Measurements from ENCODE around the gene BEX2.
"Not testable (repeated sequence)": the region's sequence is repeated elsewhere in the genome, so short reads cannot be mapped to it uniquely, and the experiment has no call there.

Gene BEX2

DNA sequence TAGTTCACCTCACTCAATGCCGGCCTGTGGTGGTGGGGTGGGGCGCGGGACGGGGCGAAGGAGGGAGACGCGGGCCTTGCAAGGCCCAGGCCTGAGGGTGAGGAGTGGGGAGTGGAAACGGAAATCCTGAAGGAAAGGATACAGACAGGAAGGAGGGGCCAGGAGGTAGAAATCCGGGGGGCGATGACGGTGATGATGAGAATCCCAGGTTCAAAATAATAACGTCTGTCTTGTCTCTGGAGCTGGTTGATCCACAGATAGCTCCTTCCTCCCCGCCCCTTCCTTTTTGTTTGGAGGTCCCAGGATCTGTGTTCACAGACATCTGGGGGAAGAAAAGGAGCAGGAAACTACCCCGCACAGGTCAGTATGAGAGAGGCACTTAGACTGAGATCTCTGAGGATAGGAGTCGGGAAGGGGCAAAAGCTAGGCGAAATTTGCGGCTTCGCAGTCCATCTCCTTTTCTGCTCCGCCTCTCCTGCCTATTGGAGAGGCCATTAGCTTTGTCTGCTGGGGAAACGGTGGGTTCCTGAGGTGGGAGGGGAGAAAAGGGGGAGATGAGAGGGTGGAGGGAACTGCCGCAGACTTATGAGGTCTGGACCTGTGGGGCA lies 20.0 kb upstream of the BEX2 start:
- no peaks in the 10 kb centered on the region for H3K27me3 ChIP-seq (ENCODE audit: control insufficient read depth, insufficient read depth, low read length, poor library complexity, severe bottlenecking)
- H3K4me3 ChIP-seq (ENCODE audit: insufficient read depth, low read depth, low read length): peak overlapping the region; percentile 39
- H3K4me1 ChIP-seq (ENCODE audit: control insufficient read depth, insufficient read depth, low read length): no peaks in the 10 kb centered on the region
- H3K9me3 ChIP-seq (ENCODE audit: control insufficient read depth, low read length): no peaks in the 10 kb centered on the region
- peak overlapping the region; percentile 16 for H3K27ac ChIP-seq (ENCODE audit: insufficient read depth, low read depth, low read length, poor library complexity, severe bottlenecking)
- WGBS, 2 experiments: 9 to 14% methylated on average over 21 of the region's 21 CpGs
- H3K36me3 ChIP-seq (ENCODE audit: control insufficient read depth, insufficient read depth, low read length): no peaks in the 10 kb centered on the region

DNA sequence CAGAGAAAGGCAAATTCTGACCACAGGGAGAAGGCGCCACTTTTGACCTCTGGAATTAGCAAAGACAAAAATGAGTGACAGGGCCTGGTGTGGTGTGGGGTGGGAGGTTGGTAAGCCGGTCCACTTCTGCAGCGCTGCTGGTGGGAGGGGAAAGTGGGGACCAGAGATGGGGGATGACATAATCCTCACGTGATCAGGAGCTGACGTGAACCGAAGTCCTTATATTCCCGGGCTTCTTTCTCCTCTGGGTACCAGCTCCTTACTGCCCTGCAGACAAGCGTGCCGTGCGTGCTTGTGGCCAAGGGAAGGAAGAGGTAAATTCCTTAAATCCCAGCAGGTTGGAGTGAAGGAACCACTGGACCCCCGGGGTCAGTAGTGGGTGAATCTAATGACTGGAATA lies 19.2 kb upstream of the BEX2 start, which contains the start of gene TCEAL7:
TCEAL7 (plus strand) TSS at position 249 of the 400 bp plus-strand sequence. CDS start 1,165 bp downstream, outside the sequence.
- no peaks in the 10 kb centered on the region for H3K36me3 ChIP-seq (ENCODE audit: control insufficient read depth, insufficient read depth, low read length)
- no peaks in the 10 kb centered on the region for H3K27me3 ChIP-seq (ENCODE audit: control insufficient read depth, insufficient read depth, low read length, poor library complexity, severe bottlenecking)
- peak within 1 kb of the TSS; percentile 39 for H3K4me3 ChIP-seq (ENCODE audit: insufficient read depth, low read depth, low read length)
- 34 to 37% methylated on average over 6 to 11 of the region's 11 CpGs for WGBS, 2 experiments
- no peaks in the 10 kb centered on the region for H3K4me1 ChIP-seq (ENCODE audit: control insufficient read depth, insufficient read depth, low read length)
- no peaks in the 10 kb centered on the region for H3K9me3 ChIP-seq (ENCODE audit: control insufficient read depth, low read length)
- peak within 1 kb of the TSS; percentile 16 for H3K27ac ChIP-seq (ENCODE audit: insufficient read depth, low read depth, low read length, poor library complexity, severe bottlenecking)

DNA sequence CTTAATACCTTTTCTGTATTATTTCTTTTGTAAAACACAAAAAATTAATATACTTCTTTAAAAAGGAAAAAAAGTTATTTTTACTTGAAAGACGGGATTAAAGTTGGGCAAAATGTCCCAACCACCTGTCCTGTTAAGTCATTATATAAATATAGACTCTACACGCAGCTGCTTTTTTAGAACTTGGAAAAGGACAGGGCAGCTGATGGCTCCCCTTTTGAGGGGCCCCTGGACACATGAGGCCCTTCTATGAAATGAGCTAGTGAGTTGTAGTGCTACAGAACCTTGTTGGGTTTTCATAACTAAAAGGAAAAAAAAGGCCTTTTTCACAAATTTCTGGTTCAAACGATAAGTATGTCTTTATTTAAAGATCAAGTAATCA lies 600 bp upstream of the BEX2 start:
- Histone ChIP-seq H3K4me1 (ENCODE audit: control insufficient read depth, insufficient read depth, low read length) (no peaks in the 10 kb centered on the region), H3K27ac (ENCODE audit: insufficient read depth, low read depth, low read length, poor library complexity, severe bottlenecking) (no peak overlapping the region), H3K9me3 (ENCODE audit: control insufficient read depth, low read length) (no peaks in the 10 kb centered on the region), H3K4me3 (ENCODE audit: insufficient read depth, low read depth, low read length) (no peak overlapping the region), H3K27me3 (ENCODE audit: control insufficient read depth, insufficient read depth, low read length, poor library complexity, severe bottlenecking) (no peaks in the 10 kb centered on the region), H3K36me3 (ENCODE audit: control insufficient read depth, insufficient read depth, low read length) (no peaks in the 10 kb centered on the region)
- WGBS, 2 experiments: 100% methylated on average over 1 of the region's 3 CpGs; no CpG with 5 or more reads in 1 of the 2 experiments

DNA sequence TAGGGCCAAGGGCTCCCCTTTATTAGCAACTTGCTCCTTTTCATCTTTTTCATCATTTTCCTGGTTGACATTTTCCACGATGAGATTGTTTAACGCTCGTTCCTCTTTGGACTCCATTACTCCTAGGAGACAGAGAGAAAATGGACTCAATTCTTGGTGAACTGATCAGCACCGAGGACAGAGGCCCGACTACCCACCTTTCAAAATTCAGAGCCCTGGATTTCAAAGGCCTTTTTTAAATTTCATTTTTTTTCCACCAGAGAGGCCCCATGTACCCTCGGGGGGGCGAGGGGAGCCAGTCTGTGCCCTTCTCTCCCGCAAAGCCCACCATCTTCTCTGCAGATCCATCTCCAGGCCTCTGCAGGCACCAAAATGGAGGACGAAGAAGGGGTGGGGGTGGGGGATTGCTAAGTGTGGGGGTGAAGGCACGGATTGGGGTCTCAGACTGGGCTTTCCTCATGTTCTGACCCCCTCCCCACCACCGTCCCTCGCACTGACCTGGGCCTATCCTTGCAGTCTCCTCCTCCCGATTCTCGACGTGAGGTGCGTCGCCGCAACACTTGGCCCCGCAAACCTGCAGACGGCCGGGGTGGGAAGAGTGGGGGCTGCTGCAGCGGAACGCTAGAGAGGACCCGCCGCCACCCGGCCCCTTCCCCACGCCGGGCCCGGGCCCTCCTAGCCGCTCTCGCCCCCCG lies 783 bp downstream of the BEX2 start:
- peak overlapping the region; percentile 73 for H3K4me3 ChIP-seq (ENCODE audit: insufficient read depth, low read depth, low read length)
- H3K36me3 ChIP-seq (ENCODE audit: control insufficient read depth, insufficient read depth, low read length): no peaks in the 10 kb centered on the region
- no peaks in the 10 kb centered on the region for H3K9me3 ChIP-seq (ENCODE audit: control insufficient read depth, low read length)
- WGBS, 2 experiments: 17 to 18% methylated on average over 29 to 31 of the region's 32 CpGs
- H3K27me3 ChIP-seq (ENCODE audit: control insufficient read depth, insufficient read depth, low read length, poor library complexity, severe bottlenecking): no peaks in the 10 kb centered on the region
- H3K27ac ChIP-seq (ENCODE audit: insufficient read depth, low read depth, low read length, poor library complexity, severe bottlenecking): no peak overlapping the region
- H3K4me1 ChIP-seq (ENCODE audit: control insufficient read depth, insufficient read depth, low read length): no peaks in the 10 kb centered on the region

DNA sequence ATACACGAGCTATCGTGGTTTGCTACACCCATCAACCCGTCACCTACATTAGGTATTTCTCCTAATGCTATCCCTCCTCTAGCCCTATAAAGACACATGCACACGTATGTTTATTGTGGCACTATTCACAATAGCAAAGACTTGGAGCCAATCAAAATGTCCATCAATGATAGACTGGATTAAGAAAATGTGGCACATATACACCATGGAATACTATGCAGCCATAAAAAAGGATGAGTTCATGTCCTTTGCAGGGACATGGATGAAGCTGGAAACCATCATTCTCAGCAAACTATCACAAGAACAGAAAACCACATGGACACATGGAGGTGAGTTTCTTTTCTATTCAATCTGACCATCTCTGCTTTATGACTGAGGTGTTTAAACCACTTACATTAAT lies 5.1 kb downstream of the BEX2 start:
- H3K9me3 ChIP-seq (ENCODE audit: control insufficient read depth, low read length); H3K4me3 ChIP-seq (ENCODE audit: insufficient read depth, low read depth, low read length); H3K27ac ChIP-seq (ENCODE audit: insufficient read depth, low read depth, low read length, poor library complexity, severe bottlenecking); H3K36me3 ChIP-seq (ENCODE audit: control insufficient read depth, insufficient read depth, low read length); H3K4me1 ChIP-seq (ENCODE audit: control insufficient read depth, insufficient read depth, low read length); H3K27me3 ChIP-seq (ENCODE audit: control insufficient read depth, insufficient read depth, low read length, poor library complexity, severe bottlenecking): not testable (repeated sequence)
- 71 to 87% methylated on average over 1 to 4 of the region's 4 CpGs for WGBS, 2 experiments

DNA sequence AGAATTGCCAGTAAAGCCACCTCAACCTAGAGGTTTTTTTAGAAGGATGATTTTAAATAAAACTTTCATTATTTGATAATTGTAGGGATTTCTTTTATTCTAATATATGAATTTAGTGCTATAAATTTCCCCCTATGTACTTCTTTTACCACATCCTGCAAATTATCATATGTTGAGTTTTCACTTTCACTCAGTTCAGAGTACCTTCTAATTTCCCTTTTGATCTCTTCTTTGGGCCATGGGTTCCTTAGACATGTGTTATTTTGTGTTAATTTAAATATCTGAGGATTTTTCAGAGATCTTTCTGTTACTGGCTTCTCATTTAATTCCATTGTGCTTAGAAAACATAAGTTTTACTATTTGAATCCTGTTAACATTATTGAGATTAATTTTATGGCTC lies 6.1 kb downstream of the BEX2 start:
- Histone ChIP-seq H3K36me3 (ENCODE audit: control insufficient read depth, insufficient read depth, low read length) (no peaks in the 10 kb centered on the region), H3K27ac (ENCODE audit: insufficient read depth, low read depth, low read length, poor library complexity, severe bottlenecking) (no peak overlapping the region), H3K27me3 (ENCODE audit: control insufficient read depth, insufficient read depth, low read length, poor library complexity, severe bottlenecking) (no peaks in the 10 kb centered on the region), H3K4me3 (ENCODE audit: insufficient read depth, low read depth, low read length) (no peak overlapping the region), H3K4me1 (ENCODE audit: control insufficient read depth, insufficient read depth, low read length) (no peaks in the 10 kb centered on the region), H3K9me3 (ENCODE audit: control insufficient read depth, low read length) (no peaks in the 10 kb centered on the region)

DNA sequence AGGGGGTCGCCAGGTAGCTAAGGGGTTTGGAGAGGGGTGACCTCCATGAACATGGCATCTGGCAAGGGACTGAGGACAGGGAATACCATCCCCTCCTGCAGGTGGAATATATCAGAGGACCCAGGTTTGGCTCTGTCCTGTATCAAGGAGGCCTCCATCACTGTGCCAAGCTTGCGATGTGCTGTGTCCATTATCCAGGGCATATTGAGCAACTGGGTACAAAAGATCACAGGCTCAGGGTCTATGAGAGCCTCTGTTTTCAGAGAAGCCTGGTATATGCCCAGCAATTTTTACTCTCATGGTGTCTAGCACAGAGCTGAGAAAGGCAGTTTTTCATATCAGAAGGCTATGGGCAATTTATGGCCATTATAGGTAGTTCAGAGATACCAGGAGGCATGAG lies 17.7 kb downstream of the BEX2 start:
- Histone ChIP-seq H3K4me1 (ENCODE audit: control insufficient read depth, insufficient read depth, low read length) (no peaks in the 10 kb centered on the region), H3K27ac (ENCODE audit: insufficient read depth, low read depth, low read length, poor library complexity, severe bottlenecking) (no peak overlapping the region), H3K4me3 (ENCODE audit: insufficient read depth, low read depth, low read length) (no peak overlapping the region), H3K36me3 (ENCODE audit: control insufficient read depth, insufficient read depth, low read length) (no peaks in the 10 kb centered on the region), H3K27me3 (ENCODE audit: control insufficient read depth, insufficient read depth, low read length, poor library complexity, severe bottlenecking) (no peaks in the 10 kb centered on the region), H3K9me3 (ENCODE audit: control insufficient read depth, low read length) (no peaks in the 10 kb centered on the region)
- WGBS, 2 experiments: 85 to 100% methylated on average over 1 to 2 of the region's 2 CpGs

DNA sequence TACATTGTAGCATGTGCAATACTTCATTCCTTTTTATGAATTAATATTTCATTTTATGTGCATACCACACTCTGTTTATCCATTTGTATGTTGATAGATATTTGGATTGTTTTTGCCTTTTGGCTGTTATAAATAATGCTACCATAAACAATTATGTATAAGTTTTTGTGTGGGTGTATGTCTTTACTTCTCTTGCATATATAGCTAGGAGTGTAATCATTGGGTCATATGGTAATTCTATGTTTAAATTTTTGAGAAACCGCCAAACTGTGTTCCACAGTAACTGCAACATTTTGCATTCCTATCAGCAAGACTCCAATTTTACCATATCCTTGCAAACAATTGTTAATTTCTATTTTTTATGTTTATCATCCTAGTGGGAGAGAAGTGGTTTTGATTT lies 31.2 kb downstream of the BEX2 start:
- no CpG with 5 or more reads among the region's 1 CpG for WGBS, 2 experiments
- Histone ChIP-seq H3K9me3 (ENCODE audit: control insufficient read depth, low read length) (no peaks in the 10 kb centered on the region), H3K4me1 (ENCODE audit: control insufficient read depth, insufficient read depth, low read length) (no peaks in the 10 kb centered on the region), H3K27me3 (ENCODE audit: control insufficient read depth, insufficient read depth, low read length, poor library complexity, severe bottlenecking) (no peaks in the 10 kb centered on the region), H3K36me3 (ENCODE audit: control insufficient read depth, insufficient read depth, low read length) (no peaks in the 10 kb centered on the region), H3K27ac (ENCODE audit: insufficient read depth, low read depth, low read length, poor library complexity, severe bottlenecking) (no peak overlapping the region), H3K4me3 (ENCODE audit: insufficient read depth, low read depth, low read length) (no peak overlapping the region)

DNA sequence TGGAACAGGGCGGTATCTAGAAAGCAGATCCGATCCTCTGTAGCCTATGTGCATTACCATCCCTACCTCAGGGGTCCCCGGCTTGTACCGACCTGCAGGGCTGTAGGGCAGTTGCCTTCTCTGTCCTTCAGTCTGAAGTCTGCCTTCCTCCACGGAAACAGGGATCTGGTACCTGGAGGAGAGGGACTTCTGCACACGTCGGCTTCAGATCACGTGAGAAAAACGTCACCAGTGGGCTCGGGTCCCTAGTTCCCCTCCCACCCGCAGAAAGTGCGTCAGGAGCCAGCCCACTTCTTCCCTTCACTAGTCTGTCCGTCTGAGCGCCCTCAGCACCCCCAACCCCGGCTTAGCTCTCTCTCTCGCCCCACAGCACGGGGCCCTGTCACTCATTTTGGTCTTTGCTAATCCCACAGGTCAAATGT lies 34.2 kb downstream of the BEX2 start, which contains the start of gene TCEAL5:
TCEAL5 (minus strand) TSS at position 170 of the 422 bp plus-strand sequence. CDS start 2,187 bp downstream, outside the sequence.
- H3K4me1 ChIP-seq (ENCODE audit: control insufficient read depth, insufficient read depth, low read length): no peaks in the 10 kb centered on the region
- 90 to 95% methylated on average over 15 to 17 of the region's 17 CpGs for WGBS, 2 experiments
- no peak within 1 kb of the TSS for H3K4me3 ChIP-seq (ENCODE audit: insufficient read depth, low read depth, low read length)
- no peaks in the 10 kb centered on the region for H3K36me3 ChIP-seq (ENCODE audit: control insufficient read depth, insufficient read depth, low read length)
- no peak within 1 kb of the TSS for H3K27ac ChIP-seq (ENCODE audit: insufficient read depth, low read depth, low read length, poor library complexity, severe bottlenecking)
- H3K27me3 ChIP-seq (ENCODE audit: control insufficient read depth, insufficient read depth, low read length, poor library complexity, severe bottlenecking): no peaks in the 10 kb centered on the region
- H3K9me3 ChIP-seq (ENCODE audit: control insufficient read depth, low read length): no peaks in the 10 kb centered on the region

DNA sequence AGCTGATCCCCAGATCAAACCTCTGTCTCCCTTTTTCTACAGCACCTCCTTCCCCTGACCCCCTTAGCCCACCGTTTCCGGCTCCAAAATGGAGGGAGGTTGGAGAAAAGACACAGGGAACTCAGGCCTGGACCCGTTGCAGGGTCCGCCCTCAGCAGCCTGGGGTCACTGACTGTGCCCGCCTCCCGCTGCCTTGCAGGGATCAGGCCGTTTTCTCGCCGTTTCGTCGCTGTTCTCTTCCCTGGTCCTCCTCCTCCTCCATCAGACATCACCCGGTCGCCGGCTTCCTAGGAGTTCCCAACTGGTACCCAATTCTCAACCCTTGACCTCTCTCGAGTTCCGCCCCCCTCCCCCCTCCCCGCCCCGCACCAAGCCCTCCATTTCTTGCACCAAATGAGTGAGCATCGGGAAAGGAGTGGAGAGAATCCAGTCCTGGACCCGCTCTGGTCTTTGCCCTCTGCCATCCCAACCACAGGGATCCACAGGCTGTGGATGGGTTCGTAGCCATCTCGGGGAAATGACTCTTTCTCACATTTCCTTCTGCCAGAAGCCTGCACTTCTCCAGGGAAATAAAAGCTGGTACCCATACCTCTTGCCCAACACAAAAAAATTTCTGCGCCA lies 34.7 kb downstream of the BEX2 start:
- Histone ChIP-seq H3K9me3 (ENCODE audit: control insufficient read depth, low read length) (no peaks in the 10 kb centered on the region), H3K27me3 (ENCODE audit: control insufficient read depth, insufficient read depth, low read length, poor library complexity, severe bottlenecking) (no peaks in the 10 kb centered on the region), H3K4me3 (ENCODE audit: insufficient read depth, low read depth, low read length) (no peak overlapping the region), H3K36me3 (ENCODE audit: control insufficient read depth, insufficient read depth, low read length) (no peaks in the 10 kb centered on the region), H3K27ac (ENCODE audit: insufficient read depth, low read depth, low read length, poor library complexity, severe bottlenecking) (no peak overlapping the region), H3K4me1 (ENCODE audit: control insufficient read depth, insufficient read depth, low read length) (no peaks in the 10 kb centered on the region)
- WGBS, 2 experiments: 84 to 91% methylated on average over 19 to 21 of the region's 23 CpGs

Measured in ectodermal cell (in vitro differentiated cells).